ENCODE measurements around the gene TP53I13. TPM values are rescaled to one million over a fixed set of nuclear protein-coding genes. Genes with fewer than 3 reads are reported as not detected.

The TP53I13 gene
- total RNA-seq, 4 donors from 2014 or later: 32.1 to 150 (median 78.2) TPM

DNA sequence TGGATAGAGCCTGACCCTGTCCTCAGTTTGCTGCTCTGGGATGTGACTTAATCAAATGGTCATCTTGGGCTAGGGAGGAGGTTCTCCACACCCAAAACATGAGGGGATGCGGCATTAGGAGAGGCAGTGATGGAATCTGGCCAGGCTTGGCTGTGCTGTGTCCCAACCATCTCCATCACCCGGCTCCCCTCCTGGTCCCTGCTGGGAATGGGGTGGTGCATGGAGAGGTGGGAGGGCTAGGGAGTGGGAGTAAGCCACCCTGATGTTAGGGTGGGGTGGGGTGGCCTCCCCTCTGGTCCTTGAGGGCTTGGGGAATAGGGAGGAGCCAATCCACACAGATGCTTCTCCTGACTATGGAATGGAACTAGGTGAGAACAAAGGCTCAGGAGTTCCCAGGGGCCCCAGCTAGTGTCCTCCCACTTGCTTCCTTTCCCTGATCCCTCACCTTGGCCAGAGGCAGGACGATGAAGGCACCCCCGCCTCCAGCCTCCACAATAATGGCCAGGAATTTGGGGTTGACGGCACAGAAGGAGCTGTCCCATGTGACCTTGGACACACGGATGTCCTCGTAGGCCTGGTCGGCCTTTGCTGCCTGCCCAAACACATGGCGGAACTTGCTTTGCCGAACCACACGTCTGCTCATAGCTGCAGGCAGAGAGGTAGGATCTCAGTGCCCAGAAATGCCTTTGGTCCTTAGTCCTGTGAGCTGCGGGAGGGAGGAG, 52.4 kb downstream of the TP53I13 start:
- TF ChIP-seq, protein P1, sequence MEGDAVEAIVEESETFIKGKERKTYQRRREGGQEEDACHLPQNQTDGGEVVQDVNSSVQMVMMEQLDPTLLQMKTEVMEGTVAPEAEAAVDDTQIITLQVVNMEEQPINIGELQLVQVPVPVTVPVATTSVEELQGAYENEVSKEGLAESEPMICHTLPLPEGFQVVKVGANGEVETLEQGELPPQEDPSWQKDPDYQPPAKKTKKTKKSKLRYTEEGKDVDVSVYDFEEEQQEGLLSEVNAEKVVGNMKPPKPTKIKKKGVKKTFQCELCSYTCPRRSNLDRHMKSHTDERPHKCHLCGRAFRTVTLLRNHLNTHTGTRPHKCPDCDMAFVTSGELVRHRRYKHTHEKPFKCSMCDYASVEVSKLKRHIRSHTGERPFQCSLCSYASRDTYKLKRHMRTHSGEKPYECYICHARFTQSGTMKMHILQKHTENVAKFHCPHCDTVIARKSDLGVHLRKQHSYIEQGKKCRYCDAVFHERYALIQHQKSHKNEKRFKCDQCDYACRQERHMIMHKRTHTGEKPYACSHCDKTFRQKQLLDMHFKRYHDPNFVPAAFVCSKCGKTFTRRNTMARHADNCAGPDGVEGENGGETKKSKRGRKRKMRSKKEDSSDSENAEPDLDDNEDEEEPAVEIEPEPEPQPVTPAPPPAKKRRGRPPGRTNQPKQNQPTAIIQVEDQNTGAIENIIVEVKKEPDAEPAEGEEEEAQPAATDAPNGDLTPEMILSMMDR (IDR thresholded peaks at IDR 0.05; ENCODE audit: low read depth): no peak

DNA sequence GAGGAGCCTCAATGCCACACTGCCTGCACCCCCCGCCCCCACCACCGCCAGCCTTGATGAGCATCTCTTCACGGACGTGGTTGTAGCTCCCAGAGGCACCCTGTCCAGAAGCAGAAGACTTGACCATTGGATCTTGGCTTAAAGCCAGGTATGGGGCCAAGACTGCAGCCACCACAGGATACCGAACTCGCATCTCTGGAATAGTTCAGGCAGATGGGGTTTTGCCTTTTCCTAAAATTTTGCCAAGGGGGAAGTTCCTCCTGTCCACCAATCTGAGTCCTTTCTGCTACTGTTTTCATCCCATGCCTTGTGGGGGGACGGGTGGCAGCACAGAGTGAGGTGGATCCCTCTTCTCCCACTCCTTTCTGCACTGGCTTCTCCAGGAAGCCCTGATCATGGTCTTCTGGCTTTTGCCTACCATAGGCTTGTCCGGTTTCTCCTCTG, 53.3 kb downstream of the TP53I13 start:
- TF ChIP-seq, protein P1 (IDR thresholded peaks at IDR 0.05; ENCODE audit: low read depth): no peak

Other genes starting within 250 kb of the TP53I13 start
- gene TAOK1, start 178.3 kb upstream of the TP53I13 start, total RNA-seq: 100 to 1,000 TPM in 1 of 4 donors, 10 to 100 TPM in 3; 64.8 to 106 (median 79.1) TPM
- 10 to 100 TPM; 25.2 to 88.9 (median 30.6) TPM for gene ABHD15, start 1.7 kb upstream of the TP53I13 start, total RNA-seq
- 10 to 100 TPM; 19.5 to 62.9 (median 30.8) TPM for gene GIT1, start 20.9 kb downstream of the TP53I13 start, total RNA-seq
- 10 to 100 TPM in 2 of 4 donors, 1 to 10 TPM in 2; 6.8 to 19.4 (median 13.0) TPM for gene ANKRD13B, start 24.4 kb downstream of the TP53I13 start, total RNA-seq
- 10 to 100 TPM in 3 of 4 donors, 1 to 10 TPM in 1; 9.3 to 39.6 (median 32.4) TPM for gene CORO6, start 54.2 kb downstream of the TP53I13 start, total RNA-seq

Measured in subcutaneous adipose tissue (tissue), 4 donors.